Measurements from ENCODE around the gene SCFD2. TPM values are rescaled to one million over a fixed set of nuclear protein-coding genes. Genes with fewer than 3 reads are reported as not detected.

The SCFD2 gene
- polyA plus RNA-seq, 1 donor from 2014 or later, result 5.0 TPM

DNA sequence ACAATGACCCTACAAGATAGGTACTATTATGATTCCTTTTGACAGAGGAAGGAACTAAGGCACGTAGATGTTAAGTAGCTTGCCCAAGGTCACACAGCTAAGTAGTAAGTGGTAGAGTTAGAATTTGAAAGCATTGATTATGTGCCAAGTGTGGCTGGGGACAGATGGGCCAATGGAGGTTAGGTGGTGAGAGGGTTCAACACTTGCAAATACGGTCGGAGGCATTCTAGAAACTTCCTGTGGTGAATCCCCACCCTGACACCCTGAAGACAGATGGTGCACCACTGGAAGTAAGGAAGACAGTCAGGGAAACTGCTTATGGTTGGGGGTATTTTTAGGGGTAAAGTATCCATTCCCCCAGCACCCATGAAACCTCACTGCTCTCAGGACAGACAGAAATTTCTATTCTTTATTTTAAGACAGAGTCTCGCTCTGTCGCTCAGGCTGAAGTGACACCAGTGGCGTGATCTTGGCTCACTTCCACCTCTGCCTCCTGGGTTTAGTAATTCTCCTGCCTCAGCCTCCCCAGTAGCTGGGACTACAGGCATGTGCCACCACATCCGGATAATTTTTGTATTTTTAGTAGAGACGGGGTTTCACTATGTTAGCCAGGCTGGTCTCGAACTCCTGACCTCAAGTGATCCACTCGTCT, 361.2 kb downstream of the SCFD2 start:
- Histone ChIP-seq H3K4me3 (ENCODE audit: low read length) (no peak overlapping the region), H3K9me2 (ENCODE audit: insufficient read depth, low read length) (no peaks in the 10 kb centered on the region), H2AFZ (ENCODE audit: low read depth, low read length) (no peak overlapping the region), H4K20me1 (ENCODE audit: insufficient read depth) (no peaks in the 10 kb centered on the region), H3K9ac (ENCODE audit: low read length) (no peak overlapping the region), H3K27ac (ENCODE audit: low read length) (no peak overlapping the region), H3K4me2 (ENCODE audit: low read length) (no peak overlapping the region), H3K9me3 (ENCODE audit: low read length) (no peaks in the 10 kb centered on the region), H3K27me3 (ENCODE audit: insufficient read depth, low read depth, low read length) (no peaks in the 10 kb centered on the region), H3F3A (ENCODE audit: insufficient read depth, low read length, poor library complexity, severe bottlenecking) (no peaks in the 10 kb centered on the region), H3K36me3 (ENCODE audit: insufficient read depth, low read length) (no peaks in the 10 kb centered on the region), H3K79me2 (replicated peaks; ENCODE audit: insufficient read depth, low read length) (no peaks in the 10 kb centered on the region)
- TF ChIP-seq MXI1 (conservative IDR thresholded peaks at IDR 0.05; ENCODE audit: poor library complexity, severe bottlenecking), result no peak
- TF ChIP-seq RAD21 (conservative IDR thresholded peaks at IDR 0.05), result no peak
- TF ChIP-seq TAF1 (IDR thresholded peaks at IDR 0.05; ENCODE audit: low read depth), result no peak
- no peak for TF ChIP-seq SMC3 (conservative IDR thresholded peaks at IDR 0.05; ENCODE audit: poor library complexity)
- TF ChIP-seq REST (IDR thresholded peaks at IDR 0.05; ENCODE audit: borderline replicate concordance), result no peak
- TF ChIP-seq POLR2AphosphoS5 (IDR thresholded peaks at IDR 0.05), result no peak
- TF ChIP-seq EZH2 (IDR thresholded peaks at IDR 0.05; ENCODE audit: borderline replicate concordance, insufficient read depth, low read length, poor library complexity, severe bottlenecking), result no peak
- TF ChIP-seq, protein P1, sequence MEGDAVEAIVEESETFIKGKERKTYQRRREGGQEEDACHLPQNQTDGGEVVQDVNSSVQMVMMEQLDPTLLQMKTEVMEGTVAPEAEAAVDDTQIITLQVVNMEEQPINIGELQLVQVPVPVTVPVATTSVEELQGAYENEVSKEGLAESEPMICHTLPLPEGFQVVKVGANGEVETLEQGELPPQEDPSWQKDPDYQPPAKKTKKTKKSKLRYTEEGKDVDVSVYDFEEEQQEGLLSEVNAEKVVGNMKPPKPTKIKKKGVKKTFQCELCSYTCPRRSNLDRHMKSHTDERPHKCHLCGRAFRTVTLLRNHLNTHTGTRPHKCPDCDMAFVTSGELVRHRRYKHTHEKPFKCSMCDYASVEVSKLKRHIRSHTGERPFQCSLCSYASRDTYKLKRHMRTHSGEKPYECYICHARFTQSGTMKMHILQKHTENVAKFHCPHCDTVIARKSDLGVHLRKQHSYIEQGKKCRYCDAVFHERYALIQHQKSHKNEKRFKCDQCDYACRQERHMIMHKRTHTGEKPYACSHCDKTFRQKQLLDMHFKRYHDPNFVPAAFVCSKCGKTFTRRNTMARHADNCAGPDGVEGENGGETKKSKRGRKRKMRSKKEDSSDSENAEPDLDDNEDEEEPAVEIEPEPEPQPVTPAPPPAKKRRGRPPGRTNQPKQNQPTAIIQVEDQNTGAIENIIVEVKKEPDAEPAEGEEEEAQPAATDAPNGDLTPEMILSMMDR (IDR thresholded peaks at IDR 0.05; ENCODE audit: poor library complexity, severe bottlenecking), result no peak
- no peak for TF ChIP-seq EP300 (conservative IDR thresholded peaks at IDR 0.05; ENCODE audit: poor library complexity, severe bottlenecking)

- Histone ChIP-seq H3K9ac (ENCODE audit: low read length) (no peak overlapping the region), H3K4me3 (ENCODE audit: low read length) (no peak overlapping the region), H3K9me2 (ENCODE audit: insufficient read depth, low read length) (no peaks in the 10 kb centered on the region), H3K27me3 (ENCODE audit: insufficient read depth, low read depth, low read length) (no peaks in the 10 kb centered on the region), H3K79me2 (replicated peaks; ENCODE audit: insufficient read depth, low read length) (no peaks in the 10 kb centered on the region), H3K9me3 (ENCODE audit: low read length) (no peaks in the 10 kb centered on the region), H2AFZ (ENCODE audit: low read depth, low read length) (no peak overlapping the region), H3K36me3 (ENCODE audit: insufficient read depth, low read length) (no peaks in the 10 kb centered on the region), H3F3A (ENCODE audit: insufficient read depth, low read length, poor library complexity, severe bottlenecking) (no peaks in the 10 kb centered on the region), H4K20me1 (ENCODE audit: insufficient read depth) (no peaks in the 10 kb centered on the region), H3K4me2 (ENCODE audit: low read length) (no peak overlapping the region), H3K27ac (ENCODE audit: low read length) (no peak overlapping the region)
- TF ChIP-seq POLR2AphosphoS5 (IDR thresholded peaks at IDR 0.05), result no peak
- TF ChIP-seq, protein P1 (IDR thresholded peaks at IDR 0.05; ENCODE audit: poor library complexity, severe bottlenecking), result no peak
These were observed 361.9 kb downstream of the SCFD2 start for GRCh38 chr4:53003959-53004358.
